Measurements from ENCODE around the gene ETV3L.

The ETV3L gene

DNA sequence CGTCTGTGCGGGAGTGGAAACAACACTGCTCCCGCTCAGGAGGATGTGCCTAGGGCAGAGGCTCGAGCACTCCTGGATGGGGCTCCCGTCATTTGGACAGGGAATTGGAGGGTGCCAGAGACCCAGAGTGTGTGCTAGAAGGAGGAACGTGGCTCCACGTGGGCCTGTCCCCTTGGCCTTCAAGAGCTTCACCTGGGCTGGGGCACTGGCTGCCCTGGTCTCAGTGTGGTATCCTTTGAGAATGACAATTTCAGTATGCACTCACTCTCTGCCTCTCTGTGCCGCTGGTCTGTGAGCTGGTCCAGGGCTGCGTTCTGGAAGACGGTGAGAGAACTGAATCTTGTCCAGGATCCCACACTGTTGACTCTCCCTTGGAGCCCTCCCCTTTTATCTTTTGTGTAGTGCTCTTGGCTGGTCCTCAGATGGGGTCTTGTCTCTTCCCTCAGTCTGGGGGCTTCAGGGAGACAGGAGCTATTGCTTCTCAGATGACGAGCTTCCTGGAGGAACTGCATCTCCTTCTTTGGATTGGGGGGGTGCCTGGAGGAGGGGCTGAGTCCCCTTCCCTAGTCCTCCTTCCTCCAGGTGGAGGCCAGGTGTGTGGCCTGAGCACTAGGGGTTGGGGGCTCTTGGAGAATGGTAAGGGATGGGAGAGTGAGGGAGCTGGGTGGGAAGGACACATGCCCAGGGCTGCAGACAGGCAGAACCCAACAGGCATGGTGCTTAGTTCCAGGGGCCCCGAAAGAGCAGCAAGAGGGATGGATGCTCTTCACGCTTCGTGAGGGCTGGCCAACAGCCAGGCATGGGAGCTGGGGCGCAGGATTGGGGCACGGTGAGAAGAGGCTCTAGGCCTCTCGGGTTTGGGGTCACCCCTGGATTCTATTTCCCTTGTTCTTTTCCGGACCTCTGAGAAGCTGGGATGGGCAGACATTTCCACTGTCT is 14.8 kb upstream of the ETV3L start:
- no peak overlapping the region for H3K27ac ChIP-seq (ENCODE audit: poor library complexity, severe bottlenecking)
- no peak for ATAC-seq (ENCODE audit: low read depth)

DNA sequence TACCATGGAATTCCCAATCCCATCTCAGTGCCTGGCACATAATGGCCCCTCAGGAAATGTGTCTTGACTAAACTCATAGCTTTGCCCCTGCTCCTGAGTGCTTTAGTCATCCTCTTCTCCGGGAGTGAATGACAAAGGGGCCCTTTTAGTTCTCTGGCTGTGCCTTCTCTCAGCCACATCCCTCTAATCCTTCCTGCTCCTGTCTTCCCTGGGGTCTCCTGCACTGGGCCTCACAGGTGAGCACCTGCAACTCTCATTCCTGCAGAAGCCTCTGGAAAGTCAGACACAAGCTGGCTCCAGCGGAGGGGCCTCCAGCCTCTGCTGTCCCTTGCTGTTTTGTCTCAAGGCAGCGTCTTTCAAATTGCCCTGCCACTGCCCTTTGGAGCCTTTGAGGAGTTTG is 14.0 kb upstream of the ETV3L start:
- ATAC-seq (ENCODE audit: low read depth) (no peak), DNase-seq (ENCODE audit: low spot score) (no peak)
- no peaks in the 10 kb centered on the region for H3K4me1 ChIP-seq (ENCODE audit: insufficient read depth, poor library complexity, severe bottlenecking)
- no peaks in the 10 kb centered on the region for H3K9me3 ChIP-seq (ENCODE audit: severe bottlenecking)
- H3K27ac ChIP-seq (ENCODE audit: poor library complexity, severe bottlenecking): no peak overlapping the region
- TF ChIP-seq, protein P1, sequence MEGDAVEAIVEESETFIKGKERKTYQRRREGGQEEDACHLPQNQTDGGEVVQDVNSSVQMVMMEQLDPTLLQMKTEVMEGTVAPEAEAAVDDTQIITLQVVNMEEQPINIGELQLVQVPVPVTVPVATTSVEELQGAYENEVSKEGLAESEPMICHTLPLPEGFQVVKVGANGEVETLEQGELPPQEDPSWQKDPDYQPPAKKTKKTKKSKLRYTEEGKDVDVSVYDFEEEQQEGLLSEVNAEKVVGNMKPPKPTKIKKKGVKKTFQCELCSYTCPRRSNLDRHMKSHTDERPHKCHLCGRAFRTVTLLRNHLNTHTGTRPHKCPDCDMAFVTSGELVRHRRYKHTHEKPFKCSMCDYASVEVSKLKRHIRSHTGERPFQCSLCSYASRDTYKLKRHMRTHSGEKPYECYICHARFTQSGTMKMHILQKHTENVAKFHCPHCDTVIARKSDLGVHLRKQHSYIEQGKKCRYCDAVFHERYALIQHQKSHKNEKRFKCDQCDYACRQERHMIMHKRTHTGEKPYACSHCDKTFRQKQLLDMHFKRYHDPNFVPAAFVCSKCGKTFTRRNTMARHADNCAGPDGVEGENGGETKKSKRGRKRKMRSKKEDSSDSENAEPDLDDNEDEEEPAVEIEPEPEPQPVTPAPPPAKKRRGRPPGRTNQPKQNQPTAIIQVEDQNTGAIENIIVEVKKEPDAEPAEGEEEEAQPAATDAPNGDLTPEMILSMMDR (IDR thresholded peaks at IDR 0.05; ENCODE audit: poor library complexity, severe bottlenecking): no peak
- no peaks in the 10 kb centered on the region for H3K27me3 ChIP-seq (ENCODE audit: insufficient read depth, poor library complexity, severe bottlenecking)
- H3K36me3 ChIP-seq (ENCODE audit: low read depth): no peaks in the 10 kb centered on the region
- H3K4me3 ChIP-seq (ENCODE audit: severe bottlenecking): no peak overlapping the region

More for the DNA sequence above, 14.8 kb upstream of the ETV3L start:
- H3K27me3 ChIP-seq (ENCODE audit: insufficient read depth, poor library complexity, severe bottlenecking): no peaks in the 10 kb centered on the region
- no peak for DNase-seq (ENCODE audit: low spot score)
- no peaks in the 10 kb centered on the region for H3K9me3 ChIP-seq (ENCODE audit: severe bottlenecking)
- no peaks in the 10 kb centered on the region for H3K36me3 ChIP-seq (ENCODE audit: low read depth)
- TF ChIP-seq, protein P1 (IDR thresholded peaks at IDR 0.05; ENCODE audit: poor library complexity, severe bottlenecking): no peak
- H3K4me1 ChIP-seq (ENCODE audit: insufficient read depth, poor library complexity, severe bottlenecking): no peaks in the 10 kb centered on the region
- no peak overlapping the region for H3K4me3 ChIP-seq (ENCODE audit: severe bottlenecking)

DNA sequence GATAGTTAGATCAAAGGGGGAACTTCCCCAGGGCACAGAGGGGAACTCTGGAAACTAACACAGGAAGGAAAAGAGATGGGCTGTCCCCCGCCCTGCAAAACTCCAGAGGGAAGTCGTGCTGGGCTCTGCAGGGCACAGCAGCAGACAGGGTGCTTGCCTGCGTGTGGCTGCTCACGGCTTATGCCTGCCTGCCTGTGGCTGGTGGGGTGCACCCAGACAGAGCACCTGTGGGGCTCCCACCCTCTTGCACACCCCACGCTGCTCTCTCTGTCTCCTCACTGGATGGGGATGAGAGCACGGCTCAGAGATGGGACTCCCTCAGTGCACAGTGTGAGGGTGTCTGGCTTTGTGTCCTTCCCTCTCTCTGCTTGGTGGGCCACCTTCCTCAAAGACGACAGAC is 13.5 kb upstream of the ETV3L start:
- H3K27me3 ChIP-seq (ENCODE audit: insufficient read depth, poor library complexity, severe bottlenecking): no peaks in the 10 kb centered on the region
- DNase-seq (ENCODE audit: low spot score) (no peak), ATAC-seq (ENCODE audit: low read depth) (no peak)
- H3K36me3 ChIP-seq (ENCODE audit: low read depth): no peaks in the 10 kb centered on the region
- no peaks in the 10 kb centered on the region for H3K9me3 ChIP-seq (ENCODE audit: severe bottlenecking)
- H3K4me3 ChIP-seq (ENCODE audit: severe bottlenecking): no peak overlapping the region
- TF ChIP-seq, protein P1 (IDR thresholded peaks at IDR 0.05; ENCODE audit: poor library complexity, severe bottlenecking): no peak
- no peaks in the 10 kb centered on the region for H3K4me1 ChIP-seq (ENCODE audit: insufficient read depth, poor library complexity, severe bottlenecking)
- no peak overlapping the region for H3K27ac ChIP-seq (ENCODE audit: poor library complexity, severe bottlenecking)

DNA sequence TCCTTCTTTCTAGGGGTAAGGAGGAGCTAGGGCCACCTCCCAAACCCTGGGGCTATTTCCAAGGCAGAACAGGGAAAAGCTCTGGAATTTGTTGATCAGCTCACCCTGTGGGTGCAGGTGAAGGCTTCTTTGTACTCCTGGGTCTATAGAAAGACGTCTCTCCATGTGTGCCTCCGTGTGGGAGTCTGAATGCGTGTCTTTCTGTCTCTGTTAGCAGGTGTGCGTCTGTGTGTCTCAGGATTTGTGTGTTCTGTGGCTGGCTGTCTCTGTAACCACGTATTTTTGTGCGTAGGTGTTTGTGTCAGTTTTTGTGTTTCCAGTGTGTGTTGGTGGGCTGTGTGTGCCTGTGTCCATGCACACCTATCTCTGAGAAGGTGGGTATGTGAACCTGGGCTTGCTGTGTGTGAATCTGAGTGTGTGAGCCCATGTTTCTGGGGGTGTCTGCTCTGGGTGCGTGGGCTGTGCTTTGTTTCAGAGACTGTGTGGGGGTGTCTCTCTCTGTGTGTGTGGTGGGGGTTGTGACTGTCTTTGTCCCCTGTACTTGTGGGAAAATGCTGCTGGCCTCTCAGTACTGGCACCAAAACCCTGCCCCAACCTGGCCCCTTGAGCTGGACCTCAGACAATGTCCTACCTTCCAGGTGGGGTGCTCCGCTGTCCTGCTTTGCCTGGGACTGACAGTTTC is 12.7 kb upstream of the ETV3L start:
- DNase-seq (ENCODE audit: low spot score): no peak
- H3K4me3 ChIP-seq (ENCODE audit: severe bottlenecking): no peak overlapping the region
- H3K27ac ChIP-seq (ENCODE audit: poor library complexity, severe bottlenecking): no peak overlapping the region
- H3K27me3 ChIP-seq (ENCODE audit: insufficient read depth, poor library complexity, severe bottlenecking): no peaks in the 10 kb centered on the region
- H3K36me3 ChIP-seq (ENCODE audit: low read depth): no peaks in the 10 kb centered on the region
- no peaks in the 10 kb centered on the region for H3K9me3 ChIP-seq (ENCODE audit: severe bottlenecking)
- no peaks in the 10 kb centered on the region for H3K4me1 ChIP-seq (ENCODE audit: insufficient read depth, poor library complexity, severe bottlenecking)
- TF ChIP-seq, protein P1 (IDR thresholded peaks at IDR 0.05; ENCODE audit: poor library complexity, severe bottlenecking): no peak
- ATAC-seq (ENCODE audit: low read depth): peak; percentile 12; the same call in 1 of the 3 replicates
